ENCODE results near the gene RAPGEF4. TPM values are rescaled to one million over a fixed set of nuclear protein-coding genes. Genes with fewer than 3 reads are reported as not detected.

The RAPGEF4 gene
- total and polyA plus RNA-seq, 2 of the 8 experiments (the other 6 are each of a cell fraction or from before 2014, with no cell fraction given) = 1.2 to 2.6 TPM

- Histone ChIP-seq H2AK5ac (ENCODE audit: low read depth, low read length) (no peak overlapping the region), H2BK5ac (ENCODE audit: low read depth, low read length) (no peak overlapping the region), H2BK120ac (replicated peaks; ENCODE audit: low read depth, low read length) (no peak overlapping the region), H4K20me1 (replicated peaks in 1 of 2; ENCODE audit: control insufficient read depth in 1 of 2, insufficient read depth in 2 of 2, low read length in 2 of 2) (no peaks in the 10 kb centered on the region), H2BK12ac (ENCODE audit: low read depth, low read length) (no peak overlapping the region), H3K27me3 (replicated peaks in 1 of 4; ENCODE audit: control insufficient read depth in 3 of 4, extremely low read depth in 1 of 4, insufficient read depth in 3 of 4, low read length in 3 of 4) (no peaks in the 10 kb centered on the region), H3K18ac (ENCODE audit: extremely low read depth, low read length) (no peak overlapping the region), H2BK15ac (ENCODE audit: low read length) (no peak overlapping the region), H3K27ac (ENCODE audit: low read depth, low read length) (no peak overlapping the region), H3K9ac (replicated peaks in 1 of 4; ENCODE audit: extremely low read depth in 1 of 4, low read depth in 3 of 4, low read length in 3 of 4) (no peak overlapping the region), H3K36me3 (ENCODE audit: control insufficient read depth in 2 of 4, insufficient read depth in 4 of 4, low read length in 3 of 4) (no peaks in the 10 kb centered on the region), H3K4me2 (ENCODE audit: insufficient read depth in 1 of 2, low read depth in 2 of 2, low read length in 2 of 2) (no peak overlapping the region), H2AFZ (ENCODE audit: low read length) (no peak overlapping the region), H3K4me1 (replicated peaks in 1 of 4; ENCODE audit: control insufficient read depth in 3 of 4, insufficient read depth in 4 of 4, low read length in 3 of 4) (peaks cover 0 to under 1% (median 0%) of the 10 kb centered on the region in 4 experiments; a peak in 1 of 7 replicates), H4K5ac (ENCODE audit: insufficient read length, low read depth, low read length) (no peak overlapping the region), H2BK20ac (ENCODE audit: low read length) (no peak overlapping the region), H3K79me1 (ENCODE audit: low read depth, low read length) (no peaks in the 10 kb centered on the region), H3K14ac (ENCODE audit: insufficient read length) (no peak overlapping the region), H3K4ac (replicated peaks; ENCODE audit: insufficient read length, low read depth, low read length) (no peak overlapping the region), H3K23me2 (ENCODE audit: low read depth, low read length) (no peaks in the 10 kb centered on the region), H3K23ac (ENCODE audit: insufficient read length) (no peak overlapping the region), H3K56ac (replicated peaks; ENCODE audit: insufficient read length, low read depth, low read length) (no peak overlapping the region), H3K4me3 (ENCODE audit: extremely low read depth in 1 of 4, insufficient read depth in 2 of 4, low read depth in 3 of 4, low read length in 4 of 4) (no peak overlapping the region), H3K9me3 (ENCODE audit: insufficient read depth in 2 of 2, low read depth in 1 of 2, low read length in 1 of 2) (no peaks in the 10 kb centered on the region), H4K8ac (ENCODE audit: extremely low read depth, insufficient read depth, low read length) (no peak overlapping the region), H3K79me2 (ENCODE audit: control insufficient read depth in 1 of 2, insufficient read depth in 2 of 2, low read length in 2 of 2) (no peaks in the 10 kb centered on the region), H4K91ac (replicated peaks; ENCODE audit: insufficient read length, low read length) (no peak overlapping the region)
- DNase-seq (ENCODE audit: low read depth in 1 of 2, low spot score in 2 of 2) (no peak), FAIRE-seq (no peak)
- ChIA-PET POLR2A (ENCODE audit: partially characterized antibody) (no interaction called here), CTCF (ENCODE audit: partially characterized antibody) (interaction anchor here (2.2 kb wide), 1 partner anchor 18 kb away, joined by 7 read pairs; no protein-coding TSS in a partner anchor)
- no peak for TF ChIP-seq RXRA (IDR thresholded peaks at IDR 0.05; ENCODE audit: insufficient read depth, low read depth, low read length)
- WGBS, 2 experiments (ENCODE audit: extremely low coverage in 1 of 2, insufficient coverage in 1 of 2, insufficient read length in 1 of 2, insufficient replicate concordance in 2 of 2, low coverage in 1 of 2, low lambda C conversion rate in 2 of 2, missing lambda C conversion rate in 1 of 2) = 91% methylated on average over 3 of the region's 3 CpGs; no CpG with 5 or more reads in 1 of the 2 experiments
Observed at GRCh38 chr2:173008786-173009185, 273.1 kb downstream of the RAPGEF4 start.

Measured in H1 (cell line).